Liver (tissue), 9 donors: ENCODE measurements around the gene RNF222. TPM values are rescaled to one million over a fixed set of nuclear protein-coding genes. Genes with fewer than 3 reads are reported as not detected.
"Not testable (repeated sequence)": the region's sequence is repeated elsewhere in the genome, so short reads cannot be mapped to it uniquely, and the experiment has no call there.

Source experiments
- DNase-seq: peaks from one replicate; pipeline ENCODE4 v3.0.0-alpha.2; 2017; ENCODE audit warnings: low spot score
- H3K27ac ChIP-seq, 2 donors: one replicate each; pipeline ENCODE4 v1.7.0; 2013; ENCODE audit warnings: inconsistent platforms in 2 of 2, low read length in 2 of 2, control low read depth in 1 of 2, low read depth in 1 of 2, mild to moderate bottlenecking in 1 of 2
- H3K27me3 ChIP-seq, 4 donors: one replicate each; pipeline versions ENCODE4 v1.6.1 to v1.7.0; 2013; ENCODE audit warnings: low read length in 3 of 4, inconsistent platforms in 1 of 4, mild to moderate bottlenecking in 1 of 4, moderate library complexity in 1 of 4; ENCODE audit not compliant: control insufficient read depth in 4 of 4, insufficient read depth in 4 of 4
- H3K36me3 ChIP-seq, 4 donors: one replicate each; pipeline versions ENCODE4 v1.6.1 to v1.7.0; 2013; ENCODE audit warnings: low read length in 3 of 4, mild to moderate bottlenecking in 3 of 4, low read depth in 1 of 4, moderate library complexity in 1 of 4; ENCODE audit not compliant: control insufficient read depth in 4 of 4, insufficient read depth in 3 of 4
- H3K4me1 ChIP-seq, 4 donors: one replicate each; pipeline versions ENCODE4 v1.6.1 to v1.7.0; 2013; ENCODE audit warnings: low read length in 3 of 4, mild to moderate bottlenecking in 3 of 4, moderate library complexity in 1 of 4; ENCODE audit not compliant: control insufficient read depth in 4 of 4, insufficient read depth in 4 of 4
- H3K4me3 ChIP-seq, 3 donors: one replicate each; pipeline versions ENCODE4 v1.6.1 to v1.7.0; 2013; ENCODE audit warnings: low read length in 3 of 3, control low read depth in 1 of 3, low read depth in 1 of 3, mild to moderate bottlenecking in 1 of 3
- H3K9ac ChIP-seq, 2 donors: one replicate each; pipeline ENCODE4 v1.7.0; 2013; ENCODE audit warnings: low read length in 2 of 2, mild to moderate bottlenecking in 2 of 2, moderate library complexity in 2 of 2, control low read depth in 1 of 2, low read depth in 1 of 2
- H3K9me3 ChIP-seq, 4 donors: one replicate each; pipeline versions ENCODE4 v1.6.1 to v1.7.0; 2013; ENCODE audit warnings: low read length in 3 of 4; ENCODE audit not compliant: control insufficient read depth in 4 of 4
- EGR1 ChIP-seq, 2 donors: IDR thresholded peaks; 2 replicates each; pipeline ENCODE4 v1.6.1; 2016 to 2018; ENCODE audit warnings: antibody characterized with exemption in 2 of 2, low read depth in 2 of 2
- FOXA1 ChIP-seq: IDR thresholded peaks from 2 replicates; pipeline ENCODE4 v1.6.1; 2016; ENCODE audit warnings: antibody characterized with exemption
- FOXA2 ChIP-seq: IDR thresholded peaks from 2 replicates; pipeline ENCODE4 v1.6.1; 2016; ENCODE audit warnings: antibody characterized with exemption
- GABPA ChIP-seq, 2 donors: IDR thresholded peaks in 1 of 2; conservative IDR thresholded peaks in 1 of 2; 2 replicates each; pipeline ENCODE4 v1.6.1; 2016; ENCODE audit warnings: antibody characterized with exemption in 2 of 2, mild to moderate bottlenecking in 1 of 2, moderate library complexity in 1 of 2
- HNF4A ChIP-seq, 2 donors: conservative IDR thresholded peaks; 2 replicates each; pipeline ENCODE4 v1.6.1; 2016; ENCODE audit warnings: antibody characterized with exemption in 2 of 2, mild to moderate bottlenecking in 2 of 2
- HNF4G ChIP-seq: IDR thresholded peaks from 2 replicates; pipeline ENCODE4 v1.6.1; 2016; ENCODE audit warnings: antibody characterized with exemption
- JUND ChIP-seq, 2 donors: IDR thresholded peaks; 2 replicates each; pipeline ENCODE4 v1.6.1; 2016; ENCODE audit warnings: antibody characterized with exemption in 2 of 2
- NR2F2 ChIP-seq: IDR thresholded peaks from 2 replicates; pipeline ENCODE4 v1.6.1; 2016; ENCODE audit warnings: antibody characterized with exemption
- RAD21 ChIP-seq, 2 donors: IDR thresholded peaks; 2 replicates each; pipeline ENCODE4 v1.6.1; 2016; ENCODE audit warnings: antibody characterized with exemption in 2 of 2, mild to moderate bottlenecking in 2 of 2
- RXRA ChIP-seq, 2 donors: IDR thresholded peaks; 2 replicates each; pipeline ENCODE4 v1.6.1; 2017 to 2018; ENCODE audit warnings: antibody characterized with exemption in 2 of 2, mild to moderate bottlenecking in 1 of 2
- SP1 ChIP-seq: IDR thresholded peaks from 2 replicates; pipeline ENCODE4 v1.6.1; 2018; ENCODE audit warnings: antibody characterized with exemption, mild to moderate bottlenecking
- TAF1 ChIP-seq: conservative IDR thresholded peaks from 2 replicates; pipeline ENCODE4 v1.6.1; 2016; ENCODE audit warnings: antibody characterized with exemption, mild to moderate bottlenecking
- YY1 ChIP-seq: IDR thresholded peaks from 2 replicates; pipeline ENCODE4 v1.6.1; 2016; ENCODE audit warnings: antibody characterized with exemption, mild to moderate bottlenecking
- WGBS: extraction: QIAGEN DNeasy Blood & Tissue Kit; methylation state at CpG from one replicate; pipeline ENCODE4 v1.1.7; 2013; 5-methylcytosine and 5-hydroxymethylcytosine counted together
- polyA plus RNA-seq, 2 donors: library from polyadenylated mRNA; stranded (reverse) in 1 of 2; unstranded in 1 of 2; fragments of 200-250 nt in 1 of 2; fragments of >200 nt in 1 of 2; fragmentation: Nextera tagmentation in 1 of 2; extraction: Ambion mirVana in 1 of 2; gene quantifications; one replicate each; pipeline versions ENCODE4 v1.2.1 to v1.2.3, GENCODE V29; 2013 to 2015
- total RNA-seq, 2 donors: library from RNA; depleted of rRNA; stranded (reverse); fragments of >200 nt; gene quantifications; one replicate each; pipeline ENCODE4 v1.2.3, GENCODE V29; 2014
- TF ChIP-seq, protein P1 (sequence below): IDR thresholded peaks from 2 replicates; pipeline ENCODE4 v1.6.1; 2016; ENCODE audit warnings: antibody characterized with exemption, mild to moderate bottlenecking
- TF ChIP-seq, protein P2 (sequence below): fragments of 150-350 bp; IDR thresholded peaks from 2 replicates; pipeline ENCODE4 v1.5.1; 2017; ENCODE audit warnings: improper control_type of control experiment, low read depth, low read length; ENCODE audit not compliant: missing input control
- TF ChIP-seq, protein P3 (sequence below): IDR thresholded peaks from 2 replicates; pipeline ENCODE4 v1.6.1; 2016; ENCODE audit warnings: antibody characterized with exemption
- TF ChIP-seq, protein P4 (sequence below): IDR thresholded peaks from 2 replicates; pipeline ENCODE4 v1.6.1; 2016; ENCODE audit warnings: antibody characterized with exemption
- TF ChIP-seq, protein P5 (sequence below): IDR thresholded peaks from 2 replicates; pipeline ENCODE4 v1.6.1; 2016; ENCODE audit warnings: antibody characterized with exemption
- donor health status: healthy.
- donor health status: healthy.
- donor health status: healthy.
- donor health status: healthy.
- donor health status: healthy.

The RNF222 gene
- total and polyA plus RNA-seq, 4 donors: not detected

DNA sequence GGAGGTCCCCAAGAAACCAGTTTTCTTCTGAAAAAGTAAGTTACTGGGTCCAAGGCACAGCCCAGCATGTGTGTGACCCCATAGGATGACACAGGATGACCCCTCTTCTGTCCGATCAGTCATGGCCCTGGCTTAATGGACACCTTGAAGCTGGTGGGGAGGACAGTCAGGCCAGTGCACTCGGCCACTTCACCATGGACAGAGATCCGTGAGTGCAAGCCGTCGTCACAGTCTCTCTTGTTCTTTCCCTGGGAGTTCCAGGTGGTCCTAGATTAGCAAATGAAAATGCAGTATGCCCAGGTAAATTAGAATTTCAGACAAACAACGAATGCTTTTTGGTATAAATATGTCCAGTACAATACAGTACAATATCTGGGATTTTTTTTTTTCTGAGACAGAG, 1.4 kb upstream of the RNF222 start:
- H3K4me3 ChIP-seq: no peak overlapping the region
- H3K27ac ChIP-seq: no peak overlapping the region
- 61% methylated on average over 6 of the region's 6 CpGs for WGBS
- no peaks in the 10 kb centered on the region for H3K36me3 ChIP-seq
- peaks cover 0 to 6% (median 2%) of the 10 kb centered on the region in 4 donors for H3K27me3 ChIP-seq
- H3K9ac ChIP-seq: no peak overlapping the region
- H3K9me3 ChIP-seq: no peaks in the 10 kb centered on the region
- no peak for TF ChIP-seq FOXA2
- no peak for TF ChIP-seq GABPA (IDR thresholded peaks at IDR 0.05 in 1 of 2, conservative IDR thresholded peaks at IDR 0.05 in 1 of 2)
- TF ChIP-seq YY1: no peak
- TF ChIP-seq HNF4G: no peak
- TF ChIP-seq, protein P1, sequence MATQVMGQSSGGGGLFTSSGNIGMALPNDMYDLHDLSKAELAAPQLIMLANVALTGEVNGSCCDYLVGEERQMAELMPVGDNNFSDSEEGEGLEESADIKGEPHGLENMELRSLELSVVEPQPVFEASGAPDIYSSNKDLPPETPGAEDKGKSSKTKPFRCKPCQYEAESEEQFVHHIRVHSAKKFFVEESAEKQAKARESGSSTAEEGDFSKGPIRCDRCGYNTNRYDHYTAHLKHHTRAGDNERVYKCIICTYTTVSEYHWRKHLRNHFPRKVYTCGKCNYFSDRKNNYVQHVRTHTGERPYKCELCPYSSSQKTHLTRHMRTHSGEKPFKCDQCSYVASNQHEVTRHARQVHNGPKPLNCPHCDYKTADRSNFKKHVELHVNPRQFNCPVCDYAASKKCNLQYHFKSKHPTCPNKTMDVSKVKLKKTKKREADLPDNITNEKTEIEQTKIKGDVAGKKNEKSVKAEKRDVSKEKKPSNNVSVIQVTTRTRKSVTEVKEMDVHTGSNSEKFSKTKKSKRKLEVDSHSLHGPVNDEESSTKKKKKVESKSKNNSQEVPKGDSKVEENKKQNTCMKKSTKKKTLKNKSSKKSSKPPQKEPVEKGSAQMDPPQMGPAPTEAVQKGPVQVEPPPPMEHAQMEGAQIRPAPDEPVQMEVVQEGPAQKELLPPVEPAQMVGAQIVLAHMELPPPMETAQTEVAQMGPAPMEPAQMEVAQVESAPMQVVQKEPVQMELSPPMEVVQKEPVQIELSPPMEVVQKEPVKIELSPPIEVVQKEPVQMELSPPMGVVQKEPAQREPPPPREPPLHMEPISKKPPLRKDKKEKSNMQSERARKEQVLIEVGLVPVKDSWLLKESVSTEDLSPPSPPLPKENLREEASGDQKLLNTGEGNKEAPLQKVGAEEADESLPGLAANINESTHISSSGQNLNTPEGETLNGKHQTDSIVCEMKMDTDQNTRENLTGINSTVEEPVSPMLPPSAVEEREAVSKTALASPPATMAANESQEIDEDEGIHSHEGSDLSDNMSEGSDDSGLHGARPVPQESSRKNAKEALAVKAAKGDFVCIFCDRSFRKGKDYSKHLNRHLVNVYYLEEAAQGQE: no peak
- TF ChIP-seq, protein P2, sequence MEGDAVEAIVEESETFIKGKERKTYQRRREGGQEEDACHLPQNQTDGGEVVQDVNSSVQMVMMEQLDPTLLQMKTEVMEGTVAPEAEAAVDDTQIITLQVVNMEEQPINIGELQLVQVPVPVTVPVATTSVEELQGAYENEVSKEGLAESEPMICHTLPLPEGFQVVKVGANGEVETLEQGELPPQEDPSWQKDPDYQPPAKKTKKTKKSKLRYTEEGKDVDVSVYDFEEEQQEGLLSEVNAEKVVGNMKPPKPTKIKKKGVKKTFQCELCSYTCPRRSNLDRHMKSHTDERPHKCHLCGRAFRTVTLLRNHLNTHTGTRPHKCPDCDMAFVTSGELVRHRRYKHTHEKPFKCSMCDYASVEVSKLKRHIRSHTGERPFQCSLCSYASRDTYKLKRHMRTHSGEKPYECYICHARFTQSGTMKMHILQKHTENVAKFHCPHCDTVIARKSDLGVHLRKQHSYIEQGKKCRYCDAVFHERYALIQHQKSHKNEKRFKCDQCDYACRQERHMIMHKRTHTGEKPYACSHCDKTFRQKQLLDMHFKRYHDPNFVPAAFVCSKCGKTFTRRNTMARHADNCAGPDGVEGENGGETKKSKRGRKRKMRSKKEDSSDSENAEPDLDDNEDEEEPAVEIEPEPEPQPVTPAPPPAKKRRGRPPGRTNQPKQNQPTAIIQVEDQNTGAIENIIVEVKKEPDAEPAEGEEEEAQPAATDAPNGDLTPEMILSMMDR: no peak
- TF ChIP-seq EGR1 (IDR thresholded peaks at IDR 0.05; ENCODE audit: low read depth in 2 of 2): no peak
- TF ChIP-seq, protein P3, sequence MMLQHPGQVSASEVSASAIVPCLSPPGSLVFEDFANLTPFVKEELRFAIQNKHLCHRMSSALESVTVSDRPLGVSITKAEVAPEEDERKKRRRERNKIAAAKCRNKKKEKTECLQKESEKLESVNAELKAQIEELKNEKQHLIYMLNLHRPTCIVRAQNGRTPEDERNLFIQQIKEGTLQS: no peak
- no peak for TF ChIP-seq HNF4A (conservative IDR thresholded peaks at IDR 0.05)
- no peak for TF ChIP-seq NR2F2
- TF ChIP-seq, protein P4, sequence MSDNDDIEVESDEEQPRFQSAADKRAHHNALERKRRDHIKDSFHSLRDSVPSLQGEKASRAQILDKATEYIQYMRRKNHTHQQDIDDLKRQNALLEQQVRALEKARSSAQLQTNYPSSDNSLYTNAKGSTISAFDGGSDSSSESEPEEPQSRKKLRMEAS: no peak
- TF ChIP-seq, protein P5, sequence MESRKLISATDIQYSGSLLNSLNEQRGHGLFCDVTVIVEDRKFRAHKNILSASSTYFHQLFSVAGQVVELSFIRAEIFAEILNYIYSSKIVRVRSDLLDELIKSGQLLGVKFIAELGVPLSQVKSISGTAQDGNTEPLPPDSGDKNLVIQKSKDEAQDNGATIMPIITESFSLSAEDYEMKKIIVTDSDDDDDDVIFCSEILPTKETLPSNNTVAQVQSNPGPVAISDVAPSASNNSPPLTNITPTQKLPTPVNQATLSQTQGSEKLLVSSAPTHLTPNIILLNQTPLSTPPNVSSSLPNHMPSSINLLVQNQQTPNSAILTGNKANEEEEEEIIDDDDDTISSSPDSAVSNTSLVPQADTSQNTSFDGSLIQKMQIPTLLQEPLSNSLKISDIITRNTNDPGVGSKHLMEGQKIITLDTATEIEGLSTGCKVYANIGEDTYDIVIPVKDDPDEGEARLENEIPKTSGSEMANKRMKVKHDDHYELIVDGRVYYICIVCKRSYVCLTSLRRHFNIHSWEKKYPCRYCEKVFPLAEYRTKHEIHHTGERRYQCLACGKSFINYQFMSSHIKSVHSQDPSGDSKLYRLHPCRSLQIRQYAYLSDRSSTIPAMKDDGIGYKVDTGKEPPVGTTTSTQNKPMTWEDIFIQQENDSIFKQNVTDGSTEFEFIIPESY: no peak
- TF ChIP-seq JUND (IDR thresholded peaks at IDR 0.05): no peak
- no peak for TF ChIP-seq RAD21 (IDR thresholded peaks at IDR 0.05)
- TF ChIP-seq TAF1: no peak
- no peak for TF ChIP-seq FOXA1
- TF ChIP-seq RXRA (IDR thresholded peaks at IDR 0.05): no peak
- TF ChIP-seq SP1: no peak
- no peak for DNase-seq
- H3K4me1 ChIP-seq: no peaks in the 10 kb centered on the region

DNA sequence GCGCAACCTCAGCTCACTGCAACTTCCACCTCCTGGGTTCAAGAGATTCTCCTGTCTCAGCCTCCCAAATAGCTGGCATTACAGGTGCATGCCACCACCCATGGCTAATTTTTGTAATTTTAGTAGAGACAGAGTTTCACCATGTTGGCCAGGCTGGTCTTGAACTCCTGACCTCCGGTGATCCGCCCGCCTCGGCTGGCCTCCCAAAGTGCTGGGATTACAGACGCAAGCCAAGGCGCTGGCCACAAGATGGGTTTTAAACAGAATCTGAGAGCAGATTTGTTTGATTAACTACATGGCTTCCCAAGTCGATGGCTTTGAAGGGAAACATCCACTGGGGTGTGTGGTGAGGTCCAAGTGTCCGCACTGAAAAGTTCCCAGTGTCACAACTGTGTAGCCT, 3.1 kb downstream of the RNF222 start:
- H3K36me3 ChIP-seq, H3K4me3 ChIP-seq, H3K27ac ChIP-seq, H3K9me3 ChIP-seq, H3K27me3 ChIP-seq, H3K4me1 ChIP-seq, H3K9ac ChIP-seq, DNase-seq: not testable (repeated sequence)
- 89% methylated on average over 9 of the region's 9 CpGs for WGBS
